K562 (cell line): ENCODE data around the gene ZP1. TPM values are rescaled to one million over a fixed set of nuclear protein-coding genes. Genes with fewer than 3 reads are reported as not detected.
A peak's percentile ranks its signal among the peaks of the same experiment; 100 is the strongest.

ENCODE experiments used
- CSDE1 ChIP-seq, 2 experiments: fragments of 450-650 bp; IDR thresholded peaks; 2 replicates each; pipeline ENCODE4 v1.6.1; 2016; ENCODE audit warnings: mild to moderate bottlenecking in 1 of 2
- ETV1 ChIP-seq: fragments of 450-650 bp; conservative IDR thresholded peaks from 2 replicates; pipeline ENCODE4 v1.6.1; 2016; ENCODE audit warnings: missing genetic modification characterization, control low read depth, low read depth, missing compliant biosample characterization
- KLF10 ChIP-seq: fragments of 250-450 bp; sonication (Bioruptor Pico); IDR thresholded peaks from 2 replicates; pipeline ENCODE4 v1.6.1; 2021; ENCODE audit warnings: matching md5 sums
- NCOR1 ChIP-seq: fragments of 450-650 bp; IDR thresholded peaks from 2 replicates; pipeline ENCODE4 v1.6.1; 2016; ENCODE audit warnings: mild to moderate bottlenecking, moderate library complexity
- RAD51 ChIP-seq: fragments of 450-650 bp; IDR thresholded peaks from 2 replicates; pipeline ENCODE4 v1.7.1; 2016; ENCODE audit warnings: low read depth, mild to moderate bottlenecking, borderline replicate concordance
- RBFOX2 ChIP-seq: fragments of 200-400 bp; formaldehyde crosslinking; IDR thresholded peaks from 2 replicates; pipeline ENCODE4 v1.6.1; 2017; ENCODE audit warnings: low read depth, mild to moderate bottlenecking, low read length, moderate library complexity
- ZBED1 ChIP-seq: IDR thresholded peaks from 2 replicates; pipeline ENCODE4 v1.6.1; 2014
- ZNF212 ChIP-seq: fragments of 450-650 bp; formaldehyde crosslinking; IDR thresholded peaks from 2 replicates; pipeline ENCODE4 v1.4.0; 2020; ENCODE audit warnings: mild to moderate bottlenecking
- ZNF282 ChIP-seq: sonication (generic); formaldehyde crosslinking; IDR thresholded peaks from 2 replicates; pipeline ENCODE4 v1.8.1; 2023; ENCODE audit warnings: missing genetic modification reagents
- polyA plus RNA-seq, 8 experiments: library from polyadenylated mRNA; depleted of rRNA in 4 of 8; stranded (reverse) in 5 of 8; unstranded in 3 of 8; fragments of >200 nt; fragmentation: Nextera tagmentation in 2 of 8; fragmentation: Illumina TruSeq in 1 of 8; extraction: Ambion mirVana in 2 of 8; extraction: Trizol in 1 of 8; gene quantifications; 2 replicates each; pipeline versions ENCODE4 v1.2.1 to v1.2.3, GENCODE V29; 2011 to 2014; ENCODE audit warnings: inconsistent platforms in 1 of 8, missing spikeins in 1 of 8
- total RNA-seq, 7 experiments: library from RNA; depleted of rRNA in 6 of 7; stranded (reverse); fragments of >200 nt in 6 of 7; fragmentation: Illumina TruSeq in 2 of 7; extraction: Trizol in 2 of 7; gene quantifications; 2 replicates each; pipeline versions ENCODE4 v1.2.1 to v1.2.3, GENCODE V29; 2011 to 2021; ENCODE audit warnings: low replicate concordance in 1 of 7
- TF ChIP-seq, protein P1 (sequence below): fragments of 200-600 bp; sonication (generic); IDR thresholded peaks from one replicate; pipeline ENCODE4 v1.6.1; 2012; ENCODE audit warnings: mild to moderate bottlenecking, low read depth, low read length, inconsistent platforms
- TF ChIP-seq, protein P2 (sequence below): sonication (generic); formaldehyde crosslinking; IDR thresholded peaks from 2 replicates; pipeline ENCODE4 v1.8.0; 2022; ENCODE audit warnings: mild to moderate bottlenecking, missing genetic modification reagents

Gene ZP1
- total and polyA plus RNA-seq, 9 of the 15 experiments (the other 6 are each of a cell fraction or from before 2014, with no cell fraction given): 0.11 to 0.15 TPM; not detected in 7

DNA sequence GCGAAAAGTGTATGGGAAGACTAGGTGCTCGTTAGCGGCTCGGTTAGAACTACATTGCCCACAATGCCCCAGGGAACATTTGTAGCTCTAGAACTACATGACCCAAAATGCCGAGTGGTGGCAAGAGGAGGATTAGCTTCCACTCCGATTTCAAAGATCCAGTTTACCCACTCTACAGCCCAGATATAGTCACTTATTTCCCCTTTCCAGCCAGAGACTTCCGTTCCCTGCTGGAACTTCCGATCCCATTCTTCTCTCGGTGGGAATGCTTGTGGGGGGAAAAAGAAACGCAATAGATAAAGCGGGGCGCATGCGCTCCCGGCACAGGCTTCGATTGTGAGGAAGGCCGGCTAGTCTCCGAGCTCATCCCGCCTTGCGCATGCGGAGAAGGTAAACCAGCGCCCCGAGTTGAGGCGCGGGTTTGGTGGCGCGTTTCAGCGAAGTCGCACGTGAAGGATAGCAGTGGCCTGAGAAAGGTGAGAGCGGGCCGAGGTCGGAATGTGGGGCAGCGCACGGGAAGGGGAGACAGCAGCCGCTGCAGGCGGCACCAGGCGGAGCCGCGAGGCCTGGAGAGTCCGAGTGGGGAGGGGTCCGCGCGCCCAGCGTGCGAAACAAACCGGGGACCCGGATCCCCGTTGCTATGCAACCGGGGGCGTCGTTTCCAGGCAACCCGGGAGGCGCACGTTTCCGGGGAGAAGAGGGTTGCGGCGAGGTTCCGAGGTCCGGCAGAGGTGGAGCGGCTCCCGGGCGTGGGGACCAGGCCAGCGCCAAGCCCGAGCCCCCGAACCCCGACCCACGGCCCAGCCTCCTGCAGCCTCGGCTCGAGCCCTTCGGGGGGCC is 46.7 kb downstream of the ZP1 start, which contains the start of gene TMEM109 (continued):
- TF ChIP-seq, protein P1, sequence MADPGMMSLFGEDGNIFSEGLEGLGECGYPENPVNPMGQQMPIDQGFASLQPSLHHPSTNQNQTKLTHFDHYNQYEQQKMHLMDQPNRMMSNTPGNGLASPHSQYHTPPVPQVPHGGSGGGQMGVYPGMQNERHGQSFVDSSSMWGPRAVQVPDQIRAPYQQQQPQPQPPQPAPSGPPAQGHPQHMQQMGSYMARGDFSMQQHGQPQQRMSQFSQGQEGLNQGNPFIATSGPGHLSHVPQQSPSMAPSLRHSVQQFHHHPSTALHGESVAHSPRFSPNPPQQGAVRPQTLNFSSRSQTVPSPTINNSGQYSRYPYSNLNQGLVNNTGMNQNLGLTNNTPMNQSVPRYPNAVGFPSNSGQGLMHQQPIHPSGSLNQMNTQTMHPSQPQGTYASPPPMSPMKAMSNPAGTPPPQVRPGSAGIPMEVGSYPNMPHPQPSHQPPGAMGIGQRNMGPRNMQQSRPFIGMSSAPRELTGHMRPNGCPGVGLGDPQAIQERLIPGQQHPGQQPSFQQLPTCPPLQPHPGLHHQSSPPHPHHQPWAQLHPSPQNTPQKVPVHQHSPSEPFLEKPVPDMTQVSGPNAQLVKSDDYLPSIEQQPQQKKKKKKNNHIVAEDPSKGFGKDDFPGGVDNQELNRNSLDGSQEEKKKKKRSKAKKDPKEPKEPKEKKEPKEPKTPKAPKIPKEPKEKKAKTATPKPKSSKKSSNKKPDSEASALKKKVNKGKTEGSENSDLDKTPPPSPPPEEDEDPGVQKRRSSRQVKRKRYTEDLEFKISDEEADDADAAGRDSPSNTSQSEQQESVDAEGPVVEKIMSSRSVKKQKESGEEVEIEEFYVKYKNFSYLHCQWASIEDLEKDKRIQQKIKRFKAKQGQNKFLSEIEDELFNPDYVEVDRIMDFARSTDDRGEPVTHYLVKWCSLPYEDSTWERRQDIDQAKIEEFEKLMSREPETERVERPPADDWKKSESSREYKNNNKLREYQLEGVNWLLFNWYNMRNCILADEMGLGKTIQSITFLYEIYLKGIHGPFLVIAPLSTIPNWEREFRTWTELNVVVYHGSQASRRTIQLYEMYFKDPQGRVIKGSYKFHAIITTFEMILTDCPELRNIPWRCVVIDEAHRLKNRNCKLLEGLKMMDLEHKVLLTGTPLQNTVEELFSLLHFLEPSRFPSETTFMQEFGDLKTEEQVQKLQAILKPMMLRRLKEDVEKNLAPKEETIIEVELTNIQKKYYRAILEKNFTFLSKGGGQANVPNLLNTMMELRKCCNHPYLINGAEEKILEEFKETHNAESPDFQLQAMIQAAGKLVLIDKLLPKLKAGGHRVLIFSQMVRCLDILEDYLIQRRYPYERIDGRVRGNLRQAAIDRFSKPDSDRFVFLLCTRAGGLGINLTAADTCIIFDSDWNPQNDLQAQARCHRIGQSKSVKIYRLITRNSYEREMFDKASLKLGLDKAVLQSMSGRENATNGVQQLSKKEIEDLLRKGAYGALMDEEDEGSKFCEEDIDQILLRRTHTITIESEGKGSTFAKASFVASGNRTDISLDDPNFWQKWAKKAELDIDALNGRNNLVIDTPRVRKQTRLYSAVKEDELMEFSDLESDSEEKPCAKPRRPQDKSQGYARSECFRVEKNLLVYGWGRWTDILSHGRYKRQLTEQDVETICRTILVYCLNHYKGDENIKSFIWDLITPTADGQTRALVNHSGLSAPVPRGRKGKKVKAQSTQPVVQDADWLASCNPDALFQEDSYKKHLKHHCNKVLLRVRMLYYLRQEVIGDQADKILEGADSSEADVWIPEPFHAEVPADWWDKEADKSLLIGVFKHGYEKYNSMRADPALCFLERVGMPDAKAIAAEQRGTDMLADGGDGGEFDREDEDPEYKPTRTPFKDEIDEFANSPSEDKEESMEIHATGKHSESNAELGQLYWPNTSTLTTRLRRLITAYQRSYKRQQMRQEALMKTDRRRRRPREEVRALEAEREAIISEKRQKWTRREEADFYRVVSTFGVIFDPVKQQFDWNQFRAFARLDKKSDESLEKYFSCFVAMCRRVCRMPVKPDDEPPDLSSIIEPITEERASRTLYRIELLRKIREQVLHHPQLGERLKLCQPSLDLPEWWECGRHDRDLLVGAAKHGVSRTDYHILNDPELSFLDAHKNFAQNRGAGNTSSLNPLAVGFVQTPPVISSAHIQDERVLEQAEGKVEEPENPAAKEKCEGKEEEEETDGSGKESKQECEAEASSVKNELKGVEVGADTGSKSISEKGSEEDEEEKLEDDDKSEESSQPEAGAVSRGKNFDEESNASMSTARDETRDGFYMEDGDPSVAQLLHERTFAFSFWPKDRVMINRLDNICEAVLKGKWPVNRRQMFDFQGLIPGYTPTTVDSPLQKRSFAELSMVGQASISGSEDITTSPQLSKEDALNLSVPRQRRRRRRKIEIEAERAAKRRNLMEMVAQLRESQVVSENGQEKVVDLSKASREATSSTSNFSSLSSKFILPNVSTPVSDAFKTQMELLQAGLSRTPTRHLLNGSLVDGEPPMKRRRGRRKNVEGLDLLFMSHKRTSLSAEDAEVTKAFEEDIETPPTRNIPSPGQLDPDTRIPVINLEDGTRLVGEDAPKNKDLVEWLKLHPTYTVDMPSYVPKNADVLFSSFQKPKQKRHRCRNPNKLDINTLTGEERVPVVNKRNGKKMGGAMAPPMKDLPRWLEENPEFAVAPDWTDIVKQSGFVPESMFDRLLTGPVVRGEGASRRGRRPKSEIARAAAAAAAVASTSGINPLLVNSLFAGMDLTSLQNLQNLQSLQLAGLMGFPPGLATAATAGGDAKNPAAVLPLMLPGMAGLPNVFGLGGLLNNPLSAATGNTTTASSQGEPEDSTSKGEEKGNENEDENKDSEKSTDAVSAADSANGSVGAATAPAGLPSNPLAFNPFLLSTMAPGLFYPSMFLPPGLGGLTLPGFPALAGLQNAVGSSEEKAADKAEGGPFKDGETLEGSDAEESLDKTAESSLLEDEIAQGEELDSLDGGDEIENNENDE: no peak
- TF ChIP-seq RAD51 (no peak), ZNF282 (CRISPR knock-in tag) (no peak), NCOR1 (no peak), ZBED1 (no peak), ZNF212 (no peak), KLF10 (CRISPR knock-in tag) (no peak), RBFOX2 (peak; percentile 87), ETV1 (no peak), CSDE1 (IDR thresholded peaks at IDR 0.05) (peak in 1 of 2 experiments; percentile 72; a peak in 1 of 4 replicates)
- TF ChIP-seq, protein P2, sequence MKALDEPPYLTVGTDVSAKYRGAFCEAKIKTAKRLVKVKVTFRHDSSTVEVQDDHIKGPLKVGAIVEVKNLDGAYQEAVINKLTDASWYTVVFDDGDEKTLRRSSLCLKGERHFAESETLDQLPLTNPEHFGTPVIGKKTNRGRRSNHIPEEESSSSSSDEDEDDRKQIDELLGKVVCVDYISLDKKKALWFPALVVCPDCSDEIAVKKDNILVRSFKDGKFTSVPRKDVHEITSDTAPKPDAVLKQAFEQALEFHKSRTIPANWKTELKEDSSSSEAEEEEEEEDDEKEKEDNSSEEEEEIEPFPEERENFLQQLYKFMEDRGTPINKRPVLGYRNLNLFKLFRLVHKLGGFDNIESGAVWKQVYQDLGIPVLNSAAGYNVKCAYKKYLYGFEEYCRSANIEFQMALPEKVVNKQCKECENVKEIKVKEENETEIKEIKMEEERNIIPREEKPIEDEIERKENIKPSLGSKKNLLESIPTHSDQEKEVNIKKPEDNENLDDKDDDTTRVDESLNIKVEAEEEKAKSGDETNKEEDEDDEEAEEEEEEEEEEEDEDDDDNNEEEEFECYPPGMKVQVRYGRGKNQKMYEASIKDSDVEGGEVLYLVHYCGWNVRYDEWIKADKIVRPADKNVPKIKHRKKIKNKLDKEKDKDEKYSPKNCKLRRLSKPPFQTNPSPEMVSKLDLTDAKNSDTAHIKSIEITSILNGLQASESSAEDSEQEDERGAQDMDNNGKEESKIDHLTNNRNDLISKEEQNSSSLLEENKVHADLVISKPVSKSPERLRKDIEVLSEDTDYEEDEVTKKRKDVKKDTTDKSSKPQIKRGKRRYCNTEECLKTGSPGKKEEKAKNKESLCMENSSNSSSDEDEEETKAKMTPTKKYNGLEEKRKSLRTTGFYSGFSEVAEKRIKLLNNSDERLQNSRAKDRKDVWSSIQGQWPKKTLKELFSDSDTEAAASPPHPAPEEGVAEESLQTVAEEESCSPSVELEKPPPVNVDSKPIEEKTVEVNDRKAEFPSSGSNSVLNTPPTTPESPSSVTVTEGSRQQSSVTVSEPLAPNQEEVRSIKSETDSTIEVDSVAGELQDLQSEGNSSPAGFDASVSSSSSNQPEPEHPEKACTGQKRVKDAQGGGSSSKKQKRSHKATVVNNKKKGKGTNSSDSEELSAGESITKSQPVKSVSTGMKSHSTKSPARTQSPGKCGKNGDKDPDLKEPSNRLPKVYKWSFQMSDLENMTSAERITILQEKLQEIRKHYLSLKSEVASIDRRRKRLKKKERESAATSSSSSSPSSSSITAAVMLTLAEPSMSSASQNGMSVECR (CRISPR knock-in tag): no peak; the same call in 1 of the 2 replicates
